ENCODE data around the gene ADGRD1.

ADGRD1 gene

DNA sequence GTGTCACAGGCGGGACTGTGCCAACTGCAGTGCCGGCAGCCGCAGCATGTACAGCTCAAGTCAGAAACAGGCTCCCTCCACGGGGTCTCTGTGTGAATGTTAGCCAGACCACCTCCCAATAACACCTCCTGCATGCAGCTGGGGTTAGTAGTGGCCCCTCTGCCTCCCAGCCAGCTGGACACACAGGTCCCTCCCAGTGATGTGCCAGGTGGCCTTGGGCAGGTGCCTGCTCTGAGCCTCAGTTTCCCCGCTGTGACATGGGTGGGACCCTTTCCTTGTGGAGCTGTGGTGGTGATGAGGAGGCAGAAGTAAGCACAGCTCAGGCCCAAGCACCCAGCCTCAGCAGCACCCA is 139.9 kb downstream of the ADGRD1 start:
- DNase-seq: no peak
- peaks cover 8% of the 10 kb centered on the region for H3K27me3 ChIP-seq (ENCODE audit: insufficient read depth, low read length, poor library complexity)
- no peak overlapping the region for H2AFZ ChIP-seq (ENCODE audit: low read depth, low read length)

DNA sequence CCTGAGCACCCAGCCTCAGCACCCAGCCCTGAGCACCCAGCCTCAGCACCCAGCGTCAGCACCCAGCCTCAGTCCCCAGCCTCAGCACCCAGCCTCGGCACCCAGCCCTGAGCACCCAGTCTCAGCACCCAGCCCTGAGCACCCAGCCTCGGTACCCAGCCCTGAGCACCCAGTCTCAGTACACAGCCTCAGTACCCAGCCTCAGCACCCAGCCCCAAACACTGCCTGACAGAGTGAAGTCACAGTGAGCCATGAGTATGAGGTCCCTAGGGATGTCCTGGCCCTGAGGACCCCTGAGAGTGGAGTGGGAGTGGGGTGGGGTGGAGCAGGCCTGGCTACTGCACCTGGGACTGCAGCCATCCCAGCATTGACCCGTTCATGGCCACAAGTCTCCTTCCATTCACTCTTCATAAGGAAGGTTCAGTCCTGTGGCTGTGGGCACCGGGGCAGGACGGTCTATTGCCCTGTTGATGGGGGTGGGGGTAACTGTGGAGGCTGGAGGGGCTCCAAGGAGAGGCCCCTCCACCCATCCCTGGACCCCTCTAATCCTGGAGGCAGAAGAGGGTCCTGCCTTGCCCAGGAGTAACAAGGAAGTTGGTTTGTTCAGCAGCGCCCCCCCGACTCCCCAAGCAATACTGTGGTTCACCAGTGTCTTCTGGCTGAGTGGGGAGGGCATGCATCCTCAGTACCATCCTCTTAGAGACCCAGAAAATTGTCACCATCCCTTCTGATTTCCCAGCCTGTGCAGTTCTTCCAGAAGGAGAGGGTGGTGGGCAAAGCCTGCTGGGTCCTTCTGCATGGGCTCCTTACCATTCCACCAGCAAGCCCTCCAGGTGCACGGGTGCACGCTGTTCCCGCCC is 140.5 kb downstream of the ADGRD1 start:
- TF ChIP-seq, protein P1, sequence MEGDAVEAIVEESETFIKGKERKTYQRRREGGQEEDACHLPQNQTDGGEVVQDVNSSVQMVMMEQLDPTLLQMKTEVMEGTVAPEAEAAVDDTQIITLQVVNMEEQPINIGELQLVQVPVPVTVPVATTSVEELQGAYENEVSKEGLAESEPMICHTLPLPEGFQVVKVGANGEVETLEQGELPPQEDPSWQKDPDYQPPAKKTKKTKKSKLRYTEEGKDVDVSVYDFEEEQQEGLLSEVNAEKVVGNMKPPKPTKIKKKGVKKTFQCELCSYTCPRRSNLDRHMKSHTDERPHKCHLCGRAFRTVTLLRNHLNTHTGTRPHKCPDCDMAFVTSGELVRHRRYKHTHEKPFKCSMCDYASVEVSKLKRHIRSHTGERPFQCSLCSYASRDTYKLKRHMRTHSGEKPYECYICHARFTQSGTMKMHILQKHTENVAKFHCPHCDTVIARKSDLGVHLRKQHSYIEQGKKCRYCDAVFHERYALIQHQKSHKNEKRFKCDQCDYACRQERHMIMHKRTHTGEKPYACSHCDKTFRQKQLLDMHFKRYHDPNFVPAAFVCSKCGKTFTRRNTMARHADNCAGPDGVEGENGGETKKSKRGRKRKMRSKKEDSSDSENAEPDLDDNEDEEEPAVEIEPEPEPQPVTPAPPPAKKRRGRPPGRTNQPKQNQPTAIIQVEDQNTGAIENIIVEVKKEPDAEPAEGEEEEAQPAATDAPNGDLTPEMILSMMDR (IDR thresholded peaks at IDR 0.05; ENCODE audit: borderline replicate concordance, extremely low read depth, low read length, poor library complexity, severe bottlenecking): no peak
- TF ChIP-seq EZH2 (IDR thresholded peaks at IDR 0.05; ENCODE audit: borderline replicate concordance, low read depth, low read length, severe bottlenecking): no peak
- Histone ChIP-seq H3K79me2 (ENCODE audit: insufficient read depth, low read length) (no peaks in the 10 kb centered on the region), H3K36me3 (ENCODE audit: insufficient read depth, low read length) (no peaks in the 10 kb centered on the region), H3K27me3 (ENCODE audit: insufficient read depth, low read length, poor library complexity) (peaks cover 8% of the 10 kb centered on the region), H3K4me1 (ENCODE audit: insufficient read depth, low read length) (peaks cover 7% of the 10 kb centered on the region; the same call in 1 of the 2 replicates), H3K4me3 (ENCODE audit: low read depth in 1 of 2, low read length in 2 of 2) (no peak overlapping the region), H2AFZ (ENCODE audit: low read depth, low read length) (no peak overlapping the region), H3K27ac (ENCODE audit: low read length) (no peak overlapping the region), H3K4me2 (ENCODE audit: insufficient read depth, low read length) (no peak overlapping the region), H3K9me3 (ENCODE audit: insufficient read depth, low read length, severe bottlenecking) (no peaks in the 10 kb centered on the region), H4K20me1 (ENCODE audit: insufficient read depth, low read length) (no peaks in the 10 kb centered on the region; the same call in none of the 2 replicates), H3K9ac (ENCODE audit: low read depth, low read length) (no peak overlapping the region)
- DNase-seq (no peak), ATAC-seq (ENCODE audit: insufficient read depth, low read depth) (no peak)

More for the DNA sequence above, 139.9 kb downstream of the ADGRD1 start:
- TF ChIP-seq, protein P1 (IDR thresholded peaks at IDR 0.05; ENCODE audit: borderline replicate concordance, extremely low read depth, low read length, poor library complexity, severe bottlenecking): no peak
- TF ChIP-seq EZH2 (IDR thresholded peaks at IDR 0.05; ENCODE audit: borderline replicate concordance, low read depth, low read length, severe bottlenecking): no peak
- no peaks in the 10 kb centered on the region; the same call in none of the 2 replicates for H4K20me1 ChIP-seq (ENCODE audit: insufficient read depth, low read length)
- no peak overlapping the region for H3K4me3 ChIP-seq (ENCODE audit: low read depth in 1 of 2, low read length in 2 of 2)
- H3K27ac ChIP-seq (ENCODE audit: low read length): no peak overlapping the region
- no peak; the same call in 2 of the 3 replicates for ATAC-seq (ENCODE audit: insufficient read depth, low read depth)
- no peaks in the 10 kb centered on the region for H3K36me3 ChIP-seq (ENCODE audit: insufficient read depth, low read length)
- no peak overlapping the region for H3K4me2 ChIP-seq (ENCODE audit: insufficient read depth, low read length)
- H3K9ac ChIP-seq (ENCODE audit: low read depth, low read length): no peak overlapping the region
- H3K9me3 ChIP-seq (ENCODE audit: insufficient read depth, low read length, severe bottlenecking): no peaks in the 10 kb centered on the region
- H3K4me1 ChIP-seq (ENCODE audit: insufficient read depth, low read length): peaks cover 7% of the 10 kb centered on the region; the same call in 1 of the 2 replicates
- H3K79me2 ChIP-seq (ENCODE audit: insufficient read depth, low read length): no peaks in the 10 kb centered on the region

DNA sequence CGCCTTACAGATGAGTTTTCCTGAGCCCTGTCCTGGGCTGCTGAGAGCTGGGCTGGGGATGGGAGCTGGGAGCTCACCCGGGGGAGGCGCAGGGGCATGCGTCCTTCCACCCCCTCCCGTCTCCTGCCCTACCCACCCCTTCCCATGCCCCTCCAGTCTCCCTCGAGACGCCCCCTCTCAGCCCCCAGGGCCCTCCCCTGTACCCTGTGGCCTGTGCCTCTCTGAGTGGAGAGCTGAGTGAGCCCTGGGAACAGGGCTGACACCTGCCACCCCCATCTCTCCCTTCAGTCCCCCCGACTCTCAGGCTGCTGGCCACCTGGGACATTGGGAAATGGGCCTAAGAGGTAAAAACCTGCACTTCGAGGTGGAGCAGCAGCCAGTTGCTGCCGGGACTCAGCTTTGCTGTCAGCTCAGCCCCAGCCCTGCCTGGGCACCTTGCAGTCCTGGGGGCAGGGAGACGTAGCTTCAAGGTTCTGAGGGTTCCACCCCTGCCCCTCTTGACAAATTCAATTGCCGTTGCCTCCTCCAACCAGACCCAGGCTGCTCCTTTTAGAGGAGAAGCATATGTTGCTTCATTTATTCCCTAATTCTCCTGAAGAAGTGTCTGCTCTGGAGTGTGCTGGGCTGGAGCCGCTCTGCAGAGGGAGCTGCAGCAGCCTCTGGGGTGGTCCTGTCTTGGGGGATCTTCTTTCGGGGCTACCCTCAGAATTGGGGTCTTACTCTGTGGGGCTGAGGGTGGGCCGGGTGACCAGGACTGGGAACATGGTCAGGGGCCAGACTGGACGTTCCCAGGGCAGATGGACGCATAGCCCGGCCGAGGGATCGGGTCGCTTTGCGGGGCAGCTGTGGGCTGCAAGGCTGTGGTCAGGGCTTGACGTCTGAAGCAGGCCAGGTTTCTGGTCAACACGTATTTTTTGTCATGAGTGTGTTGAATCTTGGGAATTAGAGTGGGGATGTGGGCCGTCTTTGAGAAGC is 141.4 kb downstream of the ADGRD1 start:
- Histone ChIP-seq H3K27me3 (ENCODE audit: insufficient read depth, low read length, poor library complexity) (peaks cover 8% of the 10 kb centered on the region), H3K9ac (ENCODE audit: low read depth, low read length) (no peak overlapping the region), H2AFZ (ENCODE audit: low read depth, low read length) (no peak overlapping the region), H3K27ac (ENCODE audit: low read length) (no peak overlapping the region), H3K4me1 (ENCODE audit: insufficient read depth, low read length) (peaks cover 7% of the 10 kb centered on the region; the same call in 1 of the 2 replicates), H4K20me1 (ENCODE audit: insufficient read depth, low read length) (no peaks in the 10 kb centered on the region; the same call in 1 of the 2 replicates), H3K79me2 (ENCODE audit: insufficient read depth, low read length) (no peaks in the 10 kb centered on the region), H3K36me3 (ENCODE audit: insufficient read depth, low read length) (no peaks in the 10 kb centered on the region), H3K4me2 (ENCODE audit: insufficient read depth, low read length) (no peak overlapping the region), H3K4me3 (ENCODE audit: low read depth in 1 of 2, low read length in 2 of 2) (no peak overlapping the region), H3K9me3 (ENCODE audit: insufficient read depth, low read length, severe bottlenecking) (no peaks in the 10 kb centered on the region)
- ATAC-seq (ENCODE audit: insufficient read depth, low read depth): no peak
- no peak for TF ChIP-seq EZH2 (IDR thresholded peaks at IDR 0.05; ENCODE audit: borderline replicate concordance, low read depth, low read length, severe bottlenecking)
- TF ChIP-seq, protein P1 (IDR thresholded peaks at IDR 0.05; ENCODE audit: borderline replicate concordance, extremely low read depth, low read length, poor library complexity, severe bottlenecking): no peak
- DNase-seq: no peak

Data from DND-41 (cell line).